Smooth muscle cell (in vitro differentiated cells): ENCODE measurements around the gene OPN4. TPM values are rescaled to one million over a fixed set of nuclear protein-coding genes. Genes with fewer than 3 reads are reported as not detected.

ENCODE experiments used
- DNase-seq: peaks from one replicate; lab custom pipeline; 2025; ENCODE audit not compliant: unreplicated experiment; lab: John Stamatoyannopoulos, UW
- H2AFZ ChIP-seq: fragments of 200-600 bp; sonication (generic); 2 replicates; pipeline ENCODE4 v1.6.0; 2016; ENCODE audit warnings: antibody characterized with exemption, low read depth, mild to moderate bottlenecking
- H3F3A ChIP-seq: fragments of 200-600 bp; sonication (generic); 2 replicates; pipeline ENCODE4 v1.6.0; 2017; ENCODE audit warnings: antibody characterized with exemption, low read depth
- H3K27ac ChIP-seq: fragments of 200-600 bp; sonication (generic); 2 replicates; pipeline ENCODE4 v1.5.1; 2016; ENCODE audit warnings: low read depth, mild to moderate bottlenecking
- H3K27me3 ChIP-seq: fragments of 200-600 bp; sonication (generic); 2 replicates; pipeline ENCODE4 v1.6.1; 2016; ENCODE audit warnings: low read depth, mild to moderate bottlenecking
- H3K36me3 ChIP-seq: fragments of 200-600 bp; sonication (generic); 2 replicates; pipeline ENCODE4 v1.5.1; 2016; ENCODE audit warnings: low read depth
- H3K4me1 ChIP-seq: fragments of 200-600 bp; sonication (generic); 2 replicates; pipeline ENCODE4 v1.5.1; 2016; ENCODE audit warnings: low read depth
- H3K4me2 ChIP-seq: fragments of 200-600 bp; sonication (generic); 2 replicates; pipeline ENCODE4 v1.6.0; 2016; ENCODE audit warnings: mild to moderate bottlenecking
- H3K4me3 ChIP-seq: fragments of 200-600 bp; sonication (generic); 2 replicates; pipeline ENCODE4 v1.5.1; 2016; ENCODE audit warnings: mild to moderate bottlenecking
- H3K79me2 ChIP-seq: fragments of 200-600 bp; sonication (generic); 2 replicates; pipeline ENCODE4 v1.6.0; 2016; ENCODE audit warnings: low read depth, mild to moderate bottlenecking
- H3K9ac ChIP-seq: fragments of 200-600 bp; sonication (generic); 2 replicates; pipeline ENCODE4 v1.6.0; 2016; ENCODE audit warnings: low read depth
- H3K9me3 ChIP-seq: fragments of 200-600 bp; sonication (generic); replicated peaks from 2 replicates; pipeline ENCODE4 v1.5.1; 2016; ENCODE audit warnings: low read depth
- H4K20me1 ChIP-seq: fragments of 200-600 bp; sonication (generic); 2 replicates; pipeline ENCODE4 v1.6.0; 2016; ENCODE audit warnings: low read depth
- CTCF ChIP-seq: fragments of 200-600 bp; sonication (generic); IDR thresholded peaks from 2 replicates; pipeline ENCODE4 v1.5.1; 2017; ENCODE audit warnings: borderline replicate concordance, mild to moderate bottlenecking, antibody characterized with exemption; ENCODE audit not compliant: insufficient read depth, poor library complexity, severe bottlenecking
- WGBS: methylation state at CpG from one replicate; pipeline ENCODE4 v1.1.7; 2016; ENCODE audit warnings: low lambda C conversion rate; 5-methylcytosine and 5-hydroxymethylcytosine counted together
- polyA plus RNA-seq: library from polyadenylated mRNA; unstranded; fragments of >200 nt; fragmentation: Nextera tagmentation; extraction: Ambion mirVana; gene quantifications from 2 replicates; pipeline ENCODE4 v1.2.1, GENCODE V29; 2016
- total RNA-seq: library from RNA; depleted of rRNA; stranded (reverse); fragments of >200 nt; gene quantifications from 2 replicates; pipeline ENCODE4 v1.2.3, GENCODE V29; 2014

OPN4 gene
- total and polyA plus RNA-seq, 2 experiments from 2014 or later: not detected

DNA sequence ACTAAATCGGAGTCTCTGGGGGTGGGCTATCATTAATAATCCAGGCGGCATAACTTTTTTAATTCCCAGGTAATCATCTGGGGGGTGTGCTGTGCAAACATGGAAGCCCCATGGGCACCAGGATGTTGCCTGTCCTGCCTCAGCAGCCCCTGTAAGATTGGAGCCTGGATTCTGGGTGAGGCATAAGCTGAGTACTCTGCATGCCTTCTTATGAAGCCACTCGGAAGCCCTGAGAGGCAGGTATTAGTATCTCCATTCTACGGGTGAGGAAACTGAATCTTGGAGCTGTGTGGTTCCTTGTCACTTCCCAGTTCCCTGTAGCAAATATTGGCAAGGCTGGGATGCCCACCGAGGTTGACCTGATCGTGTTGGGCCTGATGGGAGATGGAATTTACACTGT, 7.4 kb upstream of the OPN4 start:
- no peak overlapping the region for H3K4me2 ChIP-seq
- no peak for TF ChIP-seq CTCF
- H3K9me3 ChIP-seq: no peaks in the 10 kb centered on the region
- H3F3A ChIP-seq: no peaks in the 10 kb centered on the region
- 72% methylated on average over 6 of the region's 6 CpGs for WGBS
- H3K36me3 ChIP-seq: no peaks in the 10 kb centered on the region
- H3K4me1 ChIP-seq: no peaks in the 10 kb centered on the region
- H3K9ac ChIP-seq: no peak overlapping the region
- DNase-seq: no peak
- H4K20me1 ChIP-seq: no peaks in the 10 kb centered on the region
- no peak overlapping the region for H3K4me3 ChIP-seq
- H3K27me3 ChIP-seq: no peaks in the 10 kb centered on the region
- no peak overlapping the region for H2AFZ ChIP-seq
- H3K27ac ChIP-seq: no peak overlapping the region
- no peaks in the 10 kb centered on the region for H3K79me2 ChIP-seq

- Histone ChIP-seq H3K79me2 (no peaks in the 10 kb centered on the region), H3K27me3 (no peaks in the 10 kb centered on the region), H3F3A (no peaks in the 10 kb centered on the region), H4K20me1 (no peaks in the 10 kb centered on the region), H3K4me1 (peaks cover 5% of the 10 kb centered on the region), H3K9ac (no peak overlapping the region), H3K9me3 (no peaks in the 10 kb centered on the region), H3K4me2 (no peak overlapping the region), H3K4me3 (no peak overlapping the region), H3K27ac (no peak overlapping the region), H3K36me3 (no peaks in the 10 kb centered on the region), H2AFZ (no peak overlapping the region)
- TF ChIP-seq CTCF: no peak
- no peak for DNase-seq
- WGBS: 70% methylated on average over 13 of the region's 13 CpGs
Measured at GRCh38 chr10:86647773-86648703, 6.3 kb upstream of the OPN4 start.

- Histone ChIP-seq H3K36me3 (no peaks in the 10 kb centered on the region), H3K4me1 (peaks cover 5% of the 10 kb centered on the region), H3K4me2 (no peak overlapping the region), H3K27ac (no peak overlapping the region), H3K79me2 (no peaks in the 10 kb centered on the region), H3K27me3 (no peaks in the 10 kb centered on the region), H4K20me1 (no peaks in the 10 kb centered on the region), H3K9me3 (no peaks in the 10 kb centered on the region), H3K9ac (no peak overlapping the region), H2AFZ (no peak overlapping the region), H3K4me3 (no peak overlapping the region), H3F3A (no peaks in the 10 kb centered on the region)
- TF ChIP-seq CTCF: no peak
- 85% methylated on average over 9 of the region's 9 CpGs for WGBS
- DNase-seq: no peak
Measured at GRCh38 chr10:86648704-86649427, 5.5 kb upstream of the OPN4 start.
